Muscle of back (tissue), 11 donors: ENCODE measurements around the gene CCNK. TPM values are rescaled to one million over a fixed set of nuclear protein-coding genes. Genes with fewer than 3 reads are reported as not detected.

Experiments used
- DNase-seq, 3 donors: peaks; one replicate each; pipeline versions ENCODE4 v3.0.0 to v3.0.0-alpha.2; 2013
- polyA plus RNA-seq, 10 donors: library from polyadenylated mRNA; unstranded; fragments of 120-200 nt; gene quantifications; one replicate each; pipeline ENCODE4 v1.2.1, GENCODE V29; 2013; ENCODE audit not compliant: insufficient read length in 10 of 10

CCNK gene
- polyA plus RNA-seq, 10 donors, result 30.9 to 46.5 (median 33.8) TPM

GRCh38 chr14:99551034-99551922 lies 70.1 kb downstream of the CCNK start:
- no peak for DNase-seq

GRCh38 chr14:99552021-99552553 lies 70.9 kb downstream of the CCNK start:
- no peak for DNase-seq

DNA sequence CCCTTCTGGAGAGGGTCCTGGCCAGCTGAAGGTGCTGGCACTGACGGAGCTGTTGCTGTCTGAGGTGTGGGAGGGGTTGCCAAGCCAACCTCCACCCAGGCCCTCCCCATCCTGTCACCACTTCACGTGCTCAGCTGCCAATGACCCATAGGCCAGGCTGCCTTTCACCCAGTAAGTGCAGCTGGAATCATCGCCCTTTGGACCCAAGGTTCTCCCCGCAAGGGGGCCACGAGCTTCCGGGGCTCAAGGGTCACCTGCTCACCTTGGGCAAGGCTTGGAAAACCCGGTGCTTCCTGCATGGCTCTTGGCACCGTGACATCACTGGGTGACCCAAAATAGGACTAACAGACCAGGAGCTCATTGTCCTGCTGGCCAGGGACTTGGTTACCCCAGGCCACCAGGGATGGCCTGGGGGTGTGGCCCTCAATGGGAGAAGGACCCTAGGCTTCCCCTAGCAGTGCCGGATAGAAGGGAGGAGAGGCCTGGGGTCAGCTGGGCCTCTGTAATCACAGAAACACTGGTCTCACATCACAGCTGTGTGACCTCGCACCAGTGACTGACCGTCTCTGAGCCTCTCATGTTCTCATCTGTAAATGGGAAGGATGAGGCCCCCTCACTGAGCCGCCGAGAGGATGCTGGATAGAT lies 71.5 kb downstream of the CCNK start:
- no peak for DNase-seq

- no peak for DNase-seq
Measured at GRCh38 chr14:99554184-99554583, 73.0 kb downstream of the CCNK start.

DNA sequence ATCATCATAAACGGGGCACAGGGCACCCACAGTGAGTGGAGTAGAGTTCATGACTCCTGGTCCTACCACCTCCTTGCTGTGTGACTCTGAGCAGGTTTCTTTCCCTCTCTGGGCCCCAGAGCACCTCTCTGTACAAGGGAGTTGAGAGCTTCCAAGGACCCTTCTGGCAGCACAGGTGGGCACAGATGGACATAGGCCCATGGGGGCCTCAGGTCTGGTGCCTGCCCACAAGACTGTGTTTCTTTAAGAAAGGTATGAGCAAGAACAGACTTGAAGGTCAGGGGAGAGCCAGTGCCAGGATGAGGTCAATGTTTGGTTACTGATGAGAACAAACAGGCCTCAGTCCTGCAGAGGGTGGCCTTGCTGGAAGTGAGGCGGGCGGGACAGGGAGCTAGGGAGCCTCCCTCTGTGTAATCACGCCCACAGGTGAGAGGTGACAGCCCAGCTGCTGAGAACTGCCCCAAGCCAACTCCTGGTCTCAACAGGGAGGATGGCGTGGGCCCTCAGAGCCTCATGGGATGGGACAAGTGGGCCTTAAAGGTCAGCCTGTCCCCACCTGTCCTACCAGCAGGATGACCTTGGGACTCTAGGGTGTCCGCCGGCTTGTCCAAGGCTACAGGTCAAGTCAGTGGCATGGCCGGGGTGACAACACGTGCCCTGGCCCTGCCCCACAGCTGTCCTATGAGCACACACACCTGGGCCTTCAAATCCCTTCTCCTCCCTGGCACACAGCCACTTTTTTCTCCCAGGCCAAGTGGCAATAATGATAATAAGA lies 73.7 kb downstream of the CCNK start:
- DNase-seq, result no peak

GRCh38 chr14:99556134-99556791 lies 75.1 kb downstream of the CCNK start:
- DNase-seq, result no peak

- no peak for DNase-seq
Measured at GRCh38 chr14:99559286-99559990, 78.2 kb downstream of the CCNK start.

- no peak for DNase-seq
Measured at GRCh38 chr14:99560403-99560802, 79.2 kb downstream of the CCNK start.

- no peak for DNase-seq
Measured at GRCh38 chr14:99560922-99561683, 79.9 kb downstream of the CCNK start.

DNA sequence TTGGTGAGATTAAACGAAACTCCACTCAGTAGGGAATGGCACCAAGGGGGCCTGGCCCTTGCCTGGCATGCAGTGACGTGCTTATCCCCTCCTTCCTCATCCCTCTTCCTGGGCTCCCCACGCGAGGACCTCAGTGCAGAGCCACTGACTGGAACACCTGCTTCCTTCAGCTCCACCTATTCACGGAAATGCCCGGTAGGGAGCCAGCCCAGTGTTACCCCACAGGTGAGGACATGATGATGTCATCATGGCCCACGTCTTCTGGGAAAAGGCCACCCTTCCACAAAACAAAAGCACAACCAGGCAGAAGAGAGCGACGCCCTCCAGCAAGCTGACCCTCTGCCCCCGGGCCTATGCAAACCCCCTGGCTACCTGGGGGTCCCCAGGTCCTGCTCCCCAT lies 80.7 kb downstream of the CCNK start:
- DNase-seq, result no peak

Other genes with a start within 250 kb of the CCNK start
- gene BCL11B, start 209.2 kb upstream of the CCNK start, polyA plus RNA-seq, result 1 to 10 TPM in 8 of 10 donors, under 1 TPM in 2; 0.46 to 9.2 (median 1.2) TPM
- 10 to 100 TPM; 50.2 to 76.3 (median 60.3) TPM for gene SETD3, start 550 bp upstream of the CCNK start, polyA plus RNA-seq
- gene CCDC85C, start 122.8 kb downstream of the CCNK start, polyA plus RNA-seq, result 1 to 10 TPM; 3.1 to 6.4 (median 4.3) TPM
- 1 to 10 TPM; 1.1 to 2.6 (median 1.9) TPM for gene HHIPL1, start 163.7 kb downstream of the CCNK start, polyA plus RNA-seq
- 1 to 10 TPM; 1.7 to 6.5 (median 3.3) TPM for gene CYP46A1, start 202.9 kb downstream of the CCNK start, polyA plus RNA-seq